ENCODE results near the gene SMG6. TPM values are rescaled to one million over a fixed set of nuclear protein-coding genes. Genes with fewer than 3 reads are reported as not detected.

SMG6 gene
- total and polyA plus RNA-seq, 2 of the 8 experiments (the other 6 are each of a cell fraction or from before 2014, with no cell fraction given) = 18.5 to 25.2 TPM

DNA sequence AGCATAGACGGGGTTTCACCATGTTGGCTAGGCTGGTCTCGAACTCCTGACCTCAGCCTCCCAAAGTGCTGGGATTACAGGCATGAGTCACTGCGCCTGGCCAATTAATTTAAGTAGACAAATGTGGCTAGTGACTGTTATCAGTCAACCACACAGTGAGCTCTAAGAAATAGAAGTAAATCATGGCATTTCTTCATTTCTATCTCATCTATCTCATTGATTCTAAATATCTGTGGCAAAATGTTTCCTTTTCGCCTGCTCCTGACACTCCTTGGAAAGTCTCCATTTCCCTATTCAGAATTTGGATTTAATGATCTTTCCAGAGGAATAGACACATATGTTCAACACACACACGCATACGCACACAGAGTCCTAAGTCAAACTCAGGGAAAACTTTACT lies 167.3 kb downstream of the SMG6 start:
- no peak overlapping the region for H3K4ac ChIP-seq (replicated peaks; ENCODE audit: insufficient read length, low read depth, low read length)
- 89% methylated on average over 6 of the region's 6 CpGs; no CpG with 5 or more reads in 1 of the 2 experiments for WGBS, 2 experiments (ENCODE audit: extremely low coverage in 1 of 2, insufficient coverage in 1 of 2, insufficient read length in 1 of 2, insufficient replicate concordance in 2 of 2, low coverage in 1 of 2, low lambda C conversion rate in 2 of 2, missing lambda C conversion rate in 1 of 2)
- H3K27ac ChIP-seq (ENCODE audit: low read depth, low read length) = no peak overlapping the region
- H3K23me2 ChIP-seq (ENCODE audit: low read depth, low read length) = no peaks in the 10 kb centered on the region
- H2BK120ac ChIP-seq (replicated peaks; ENCODE audit: low read depth, low read length) = no peak overlapping the region
- H3K9ac ChIP-seq (replicated peaks in 1 of 4; ENCODE audit: extremely low read depth in 1 of 4, low read depth in 3 of 4, low read length in 3 of 4) = no peak overlapping the region
- H2AFZ ChIP-seq (ENCODE audit: low read length) = no peak overlapping the region
- H2BK12ac ChIP-seq (ENCODE audit: low read depth, low read length) = no peak overlapping the region
- H3K4me1 ChIP-seq (replicated peaks in 1 of 4; ENCODE audit: control insufficient read depth in 3 of 4, insufficient read depth in 4 of 4, low read length in 3 of 4) = peaks cover 3 to 13% (median 7%) of the 10 kb centered on the region in 4 experiments; a peak in 6 of 7 replicates
- H4K91ac ChIP-seq (replicated peaks; ENCODE audit: insufficient read length, low read length) = no peak overlapping the region
- no peak overlapping the region for H4K8ac ChIP-seq (ENCODE audit: extremely low read depth, insufficient read depth, low read length)
- FAIRE-seq (no peak), DNase-seq (ENCODE audit: low read depth in 1 of 2, low spot score in 2 of 2) (no peak)
- no peak overlapping the region for H3K4me3 ChIP-seq (ENCODE audit: extremely low read depth in 1 of 4, insufficient read depth in 2 of 4, low read depth in 3 of 4, low read length in 4 of 4)
- H4K5ac ChIP-seq (ENCODE audit: insufficient read length, low read depth, low read length) = no peak overlapping the region
- no peak overlapping the region for H2AK5ac ChIP-seq (ENCODE audit: low read depth, low read length)
- H2BK15ac ChIP-seq (ENCODE audit: low read length) = no peak overlapping the region
- H3K56ac ChIP-seq (replicated peaks; ENCODE audit: insufficient read length, low read depth, low read length) = no peak overlapping the region
- H3K27me3 ChIP-seq (replicated peaks in 1 of 4; ENCODE audit: control insufficient read depth in 3 of 4, extremely low read depth in 1 of 4, insufficient read depth in 3 of 4, low read length in 3 of 4) = no peaks in the 10 kb centered on the region
- H2BK5ac ChIP-seq (ENCODE audit: low read depth, low read length) = no peak overlapping the region
- no peak overlapping the region for H2BK20ac ChIP-seq (ENCODE audit: low read length)
- peaks cover 0 to 3% of the 10 kb centered on the region in 2 experiments for H4K20me1 ChIP-seq (replicated peaks in 1 of 2; ENCODE audit: control insufficient read depth in 1 of 2, insufficient read depth in 2 of 2, low read length in 2 of 2)
- POLR2A ChIA-PET (ENCODE audit: partially characterized antibody) = no interaction called here
- no peak overlapping the region for H3K14ac ChIP-seq (ENCODE audit: insufficient read length)
- no peaks in the 10 kb centered on the region for H3K9me3 ChIP-seq (ENCODE audit: insufficient read depth in 2 of 2, low read depth in 1 of 2, low read length in 1 of 2)
- H3K18ac ChIP-seq (ENCODE audit: extremely low read depth, low read length) = no peak overlapping the region
- no peaks in the 10 kb centered on the region for H3K79me2 ChIP-seq (ENCODE audit: control insufficient read depth in 1 of 2, insufficient read depth in 2 of 2, low read length in 2 of 2)
- CTCF ChIA-PET (ENCODE audit: partially characterized antibody) = interaction anchor here (0.6 to 2.2 kb wide), 9 partner anchors 8 to 280 kb away, joined by 3 to 8 read pairs (median 3); no protein-coding TSS in a partner anchor
- H3K4me2 ChIP-seq (ENCODE audit: insufficient read depth in 1 of 2, low read depth in 2 of 2, low read length in 2 of 2) = no peak overlapping the region
- no peaks in the 10 kb centered on the region for H3K36me3 ChIP-seq (ENCODE audit: control insufficient read depth in 2 of 4, insufficient read depth in 4 of 4, low read length in 3 of 4)
- H3K79me1 ChIP-seq (ENCODE audit: low read depth, low read length) = peaks cover 2% of the 10 kb centered on the region; the same call in 1 of the 2 replicates
- no peak overlapping the region for H3K23ac ChIP-seq (ENCODE audit: insufficient read length)
- no peak for TF ChIP-seq HDAC2 (IDR thresholded peaks at IDR 0.05; ENCODE audit: borderline replicate concordance in 1 of 2, low read depth in 2 of 2, low read length in 2 of 2)
- no peak for TF ChIP-seq EP300 (IDR thresholded peaks at IDR 0.05; ENCODE audit: borderline replicate concordance in 1 of 2, low read depth in 2 of 2, low read length in 2 of 2)
- TF ChIP-seq SP1 (IDR thresholded peaks at IDR 0.05; ENCODE audit: low read depth, low read length) = no peak
- TF ChIP-seq SIN3A (conservative IDR thresholded peaks at IDR 0.05 in 1 of 2, IDR thresholded peaks at IDR 0.05 in 1 of 2; ENCODE audit: low read depth in 1 of 2, low read length in 2 of 2) = no peak
- no peak for TF ChIP-seq POU5F1 (IDR thresholded peaks at IDR 0.05; ENCODE audit: low read depth, low read length)
- TF ChIP-seq RFX5 (IDR thresholded peaks at IDR 0.05; ENCODE audit: borderline replicate concordance, low read depth, low read length) = no peak
- no peak for TF ChIP-seq CBX5 (IDR thresholded peaks at IDR 0.05; ENCODE audit: low read depth, low read length)
- TF ChIP-seq ZNF274 (IDR thresholded peaks at IDR 0.05; ENCODE audit: borderline replicate concordance, extremely low read depth, low read length) = no peak
- TF ChIP-seq TAF1 (IDR thresholded peaks at IDR 0.05; ENCODE audit: low read depth, low read length) = no peak
- TF ChIP-seq, protein P1, sequence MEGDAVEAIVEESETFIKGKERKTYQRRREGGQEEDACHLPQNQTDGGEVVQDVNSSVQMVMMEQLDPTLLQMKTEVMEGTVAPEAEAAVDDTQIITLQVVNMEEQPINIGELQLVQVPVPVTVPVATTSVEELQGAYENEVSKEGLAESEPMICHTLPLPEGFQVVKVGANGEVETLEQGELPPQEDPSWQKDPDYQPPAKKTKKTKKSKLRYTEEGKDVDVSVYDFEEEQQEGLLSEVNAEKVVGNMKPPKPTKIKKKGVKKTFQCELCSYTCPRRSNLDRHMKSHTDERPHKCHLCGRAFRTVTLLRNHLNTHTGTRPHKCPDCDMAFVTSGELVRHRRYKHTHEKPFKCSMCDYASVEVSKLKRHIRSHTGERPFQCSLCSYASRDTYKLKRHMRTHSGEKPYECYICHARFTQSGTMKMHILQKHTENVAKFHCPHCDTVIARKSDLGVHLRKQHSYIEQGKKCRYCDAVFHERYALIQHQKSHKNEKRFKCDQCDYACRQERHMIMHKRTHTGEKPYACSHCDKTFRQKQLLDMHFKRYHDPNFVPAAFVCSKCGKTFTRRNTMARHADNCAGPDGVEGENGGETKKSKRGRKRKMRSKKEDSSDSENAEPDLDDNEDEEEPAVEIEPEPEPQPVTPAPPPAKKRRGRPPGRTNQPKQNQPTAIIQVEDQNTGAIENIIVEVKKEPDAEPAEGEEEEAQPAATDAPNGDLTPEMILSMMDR (IDR thresholded peaks at IDR 0.05; ENCODE audit: control extremely low read depth in 1 of 3, insufficient read depth in 1 of 3, low read depth in 1 of 3, low read length in 3 of 3) = no peak
- no peak for TF ChIP-seq ASH2L (IDR thresholded peaks at IDR 0.05; ENCODE audit: low read length)
